GM23338 (cell line): ENCODE data around the gene REL.

Experiments
- CREB1 ChIP-seq: fragments of 250-450 bp; sonication (Bioruptor Pico); IDR thresholded peaks from 2 replicates; pipeline ENCODE4 v1.5.0; 2020; ENCODE audit warnings: low read depth, mild to moderate bottlenecking, moderate library complexity
- CTCF ChIP-seq, 2 experiments: fragments of 200-600 bp in 1 of 2; sonication (generic) in 1 of 2; conservative IDR thresholded peaks; 2 replicates each; pipeline versions ENCODE4 v1.5.1 to v1.6.1; 2016 to 2017; ENCODE audit warnings: antibody characterized with exemption in 2 of 2, low read depth in 2 of 2, mild to moderate bottlenecking in 2 of 2, moderate library complexity in 1 of 2
- EZH2 ChIP-seq: fragments of 200-600 bp; sonication (generic); IDR thresholded peaks from one replicate; pipeline ENCODE4 v1.8.0; 2017; ENCODE audit warnings: antibody characterized with exemption, mild to moderate bottlenecking, low read depth; ENCODE audit not compliant: unreplicated experiment
- EZH2phosphoT487 ChIP-seq: fragments of 200-600 bp; sonication (generic); IDR thresholded peaks from one replicate; pipeline ENCODE4 v1.8.1; 2018; ENCODE audit warnings: antibody characterized with exemption; ENCODE audit not compliant: unreplicated experiment
- POLR2AphosphoS5 ChIP-seq: IDR thresholded peaks from 2 replicates; pipeline ENCODE4 v1.6.1; 2016; ENCODE audit warnings: antibody characterized with exemption, low read depth

GRCh38 chr2:60966507-60967405, 85.4 kb downstream of the REL start:
- TF ChIP-seq CTCF (conservative IDR thresholded peaks at IDR 0.05; ENCODE audit: low read depth in 2 of 2) (no peak), POLR2AphosphoS5 (no peak), EZH2 (no peak), EZH2phosphoT487 (no peak), CREB1 (CRISPR knock-in tag) (no peak)
